Kidney epithelial cell (primary cell): ENCODE measurements around the gene TMEM184A. TPM values are rescaled to one million over a fixed set of nuclear protein-coding genes. Genes with fewer than 3 reads are reported as not detected.

Experiments used
- DNase-seq: peaks from one replicate; pipeline ENCODE4 v3.0.0-alpha.2; 2010; ENCODE audit warnings: low read depth
- H3K27me3 ChIP-seq: 2 replicates; pipeline ENCODE4 v1.6.0; 2011; ENCODE audit warnings: low read length; ENCODE audit not compliant: control insufficient read depth, insufficient read depth
- H3K36me3 ChIP-seq: 2 replicates; pipeline ENCODE4 v1.5.1; 2011; ENCODE audit warnings: low read length; ENCODE audit not compliant: control insufficient read depth, insufficient read depth
- H3K4me3 ChIP-seq: 2 replicates; pipeline ENCODE4 v1.5.1; 2011; ENCODE audit warnings: low read depth, mild to moderate bottlenecking, control low read depth, low read length
- CTCF ChIP-seq: IDR thresholded peaks from 2 replicates; pipeline ENCODE4 v1.5.1; 2011; ENCODE audit warnings: mild to moderate bottlenecking, moderate library complexity, low read length, control low read depth, inconsistent platforms; ENCODE audit not compliant: insufficient read depth, poor library complexity, severe bottlenecking
- total RNA-seq: library from RNA; depleted of rRNA; stranded (reverse); fragments of >200 nt; gene quantifications from 2 replicates; pipeline ENCODE4 v1.2.3, GENCODE V29; 2015

The TMEM184A gene
- total RNA-seq, 1 donor from 2014 or later, result 5.7 TPM

- Histone ChIP-seq H3K27me3 (peaks cover 4% of the 10 kb centered on the region), H3K36me3 (no peaks in the 10 kb centered on the region), H3K4me3 (no peak overlapping the region)
- DNase-seq, result no peak
- peak; percentile 28 for TF ChIP-seq CTCF
Measured at GRCh38 chr7:1558181-1558811, 2.3 kb upstream of the TMEM184A start.

- Histone ChIP-seq H3K4me3 (no peak overlapping the region), H3K27me3 (peaks cover 4% of the 10 kb centered on the region), H3K36me3 (no peaks in the 10 kb centered on the region)
- no peak for TF ChIP-seq CTCF
- DNase-seq, result no peak
Measured at GRCh38 chr7:1557771-1558170, 1.8 kb upstream of the TMEM184A start.

GRCh38 chr7:1557006-1557405 lies 1.0 kb upstream of the TMEM184A start:
- DNase-seq, result no peak
- Histone ChIP-seq H3K4me3 (no peak overlapping the region), H3K36me3 (no peaks in the 10 kb centered on the region), H3K27me3 (peaks cover 4% of the 10 kb centered on the region)
- TF ChIP-seq CTCF, result no peak

- no peaks in the 10 kb centered on the region for H3K36me3 ChIP-seq
- peak; percentile 82 for DNase-seq
- no peak for TF ChIP-seq CTCF
- no peak overlapping the region for H3K4me3 ChIP-seq
- no peaks in the 10 kb centered on the region for H3K27me3 ChIP-seq
Measured at GRCh38 chr7:1555046-1555812, 776 bp downstream of the TMEM184A start.

- TF ChIP-seq CTCF, result no peak
- H3K4me3 ChIP-seq, result no peak overlapping the region
- no peaks in the 10 kb centered on the region for H3K27me3 ChIP-seq
Measured at GRCh38 chr7:1554333-1555045, 1.5 kb downstream of the TMEM184A start.

More at GRCh38 chr7:1554333-1555045, 1.5 kb downstream of the TMEM184A start:
- no peak for DNase-seq
- no peaks in the 10 kb centered on the region for H3K36me3 ChIP-seq
